GM18520 (cell line): ENCODE measurements around the gene ITGB4.
A peak's percentile ranks its signal among the peaks of the same experiment; 100 is the strongest.
"Not testable (repeated sequence)": the region's sequence is repeated elsewhere in the genome, so short reads cannot be mapped to it uniquely, and the experiment has no call there.

Experiments used
- ATAC-seq: cut with Tn5 transposase; IDR thresholded peaks from one replicate; pipeline ENCODE4 v1.9.1; 2021; ENCODE audit not compliant: unreplicated experiment

ITGB4 gene

DNA sequence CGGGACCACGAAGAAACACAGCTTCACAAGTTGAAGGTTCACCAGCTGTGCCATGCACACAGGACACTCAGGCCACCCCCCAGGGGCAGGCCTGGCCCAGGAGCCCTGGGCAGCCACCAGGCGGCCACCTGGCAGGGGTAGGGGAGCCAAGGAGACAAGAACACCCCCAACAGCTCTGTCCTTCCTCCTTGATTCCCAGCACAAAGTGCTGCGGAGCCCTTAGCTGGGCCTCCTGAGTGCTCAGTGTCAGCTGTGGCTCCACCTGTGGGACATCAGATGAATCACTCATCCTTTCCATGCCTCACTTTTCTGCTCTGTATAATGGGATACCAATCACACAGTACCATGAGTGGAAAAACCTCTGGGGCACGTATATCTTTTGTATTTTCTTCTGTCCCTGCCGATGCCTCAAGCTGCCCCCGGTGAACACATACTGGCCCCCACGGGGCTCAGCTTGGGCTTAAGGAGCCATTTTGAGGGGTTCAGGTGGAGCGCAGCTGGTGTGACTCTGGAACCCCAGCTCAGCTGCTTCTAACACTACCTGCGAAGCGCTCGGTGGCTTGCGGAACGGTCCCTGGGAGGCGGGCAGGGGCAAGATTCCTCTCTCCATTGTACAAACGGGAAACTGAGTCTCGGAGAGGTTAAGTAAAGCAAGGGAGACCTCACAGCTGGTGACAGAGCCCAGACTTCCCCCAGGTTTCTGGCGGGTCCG, 31.7 kb downstream of the ITGB4 start:
- no peak for ATAC-seq

DNA sequence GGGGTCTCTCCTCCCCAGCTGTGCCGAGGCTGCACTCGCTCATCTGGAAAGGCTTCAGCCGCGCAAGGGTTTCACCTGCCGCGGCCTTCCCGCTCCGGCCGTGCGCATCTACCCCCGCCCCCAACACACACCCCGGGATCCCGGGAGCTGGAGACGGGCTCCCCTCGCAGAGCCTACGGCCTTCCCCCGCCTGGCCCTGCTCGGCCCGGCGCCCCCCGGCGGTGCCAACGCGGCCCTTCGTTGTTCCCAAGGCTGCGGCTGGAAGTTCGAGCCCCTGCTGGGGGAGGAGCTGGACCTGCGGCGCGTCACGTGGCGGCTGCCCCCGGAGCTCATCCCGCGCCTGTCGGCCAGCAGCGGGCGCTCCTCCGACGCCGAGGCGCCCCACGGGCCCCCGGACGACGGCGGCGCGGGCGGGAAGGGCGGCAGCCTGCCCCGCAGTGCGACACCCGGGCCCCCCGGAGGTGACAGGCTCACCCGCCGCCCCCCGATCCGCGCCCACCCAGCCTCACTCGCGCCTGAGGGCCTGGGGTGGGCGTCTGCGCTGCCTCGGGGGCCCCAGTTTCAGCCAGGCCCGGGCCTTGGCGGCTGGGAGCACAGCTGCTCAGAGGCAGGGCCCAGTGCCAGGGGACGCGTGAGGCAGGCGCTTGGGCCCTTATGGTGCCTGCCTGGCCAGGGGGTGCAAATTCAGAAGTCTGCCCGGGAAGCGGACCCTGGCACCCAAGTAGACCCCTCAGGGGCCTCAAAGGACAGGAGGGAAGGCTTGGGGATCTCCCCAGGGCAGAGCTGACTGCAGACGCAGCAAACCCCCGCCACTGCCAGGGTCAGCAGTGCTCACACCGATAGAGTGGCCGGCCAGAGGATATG, 32.5 kb downstream of the ITGB4 start:
- ATAC-seq, result peak; percentile 36

DNA sequence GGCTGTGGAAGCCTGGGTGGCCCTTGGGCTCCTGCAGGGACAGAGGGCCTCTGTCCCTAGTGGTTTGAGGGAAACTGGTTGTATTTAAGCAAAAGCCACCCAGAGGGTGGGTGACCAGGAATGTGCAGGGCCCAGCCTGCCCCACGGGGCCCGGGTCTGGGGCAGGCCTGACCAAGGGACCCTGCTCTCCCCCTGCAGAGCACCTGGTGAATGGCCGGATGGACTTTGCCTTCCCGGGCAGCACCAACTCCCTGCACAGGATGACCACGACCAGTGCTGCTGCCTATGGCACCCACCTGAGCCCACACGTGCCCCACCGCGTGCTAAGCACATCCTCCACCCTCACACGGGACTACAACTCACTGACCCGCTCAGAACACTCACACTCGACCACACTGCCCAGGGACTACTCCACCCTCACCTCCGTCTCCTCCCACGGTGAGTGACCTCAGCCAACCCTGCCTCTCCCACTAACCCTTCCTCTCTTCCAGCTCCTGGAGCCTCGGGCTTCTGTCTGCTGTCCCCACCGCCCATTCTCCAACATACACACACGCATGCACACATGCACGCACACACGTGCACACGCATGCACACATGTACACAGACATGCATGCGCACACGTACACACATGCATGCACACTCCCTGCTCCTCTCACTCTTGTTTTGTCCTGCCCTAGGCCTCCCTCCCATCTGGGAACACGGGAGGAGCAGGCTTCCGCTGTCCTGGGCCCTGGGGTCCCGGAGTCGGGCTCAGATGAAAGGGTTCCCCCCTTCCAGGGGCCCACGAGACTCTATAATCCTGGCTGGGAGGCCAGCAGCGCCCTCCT, 33.3 kb downstream of the ITGB4 start:
- ATAC-seq, result no peak

DNA sequence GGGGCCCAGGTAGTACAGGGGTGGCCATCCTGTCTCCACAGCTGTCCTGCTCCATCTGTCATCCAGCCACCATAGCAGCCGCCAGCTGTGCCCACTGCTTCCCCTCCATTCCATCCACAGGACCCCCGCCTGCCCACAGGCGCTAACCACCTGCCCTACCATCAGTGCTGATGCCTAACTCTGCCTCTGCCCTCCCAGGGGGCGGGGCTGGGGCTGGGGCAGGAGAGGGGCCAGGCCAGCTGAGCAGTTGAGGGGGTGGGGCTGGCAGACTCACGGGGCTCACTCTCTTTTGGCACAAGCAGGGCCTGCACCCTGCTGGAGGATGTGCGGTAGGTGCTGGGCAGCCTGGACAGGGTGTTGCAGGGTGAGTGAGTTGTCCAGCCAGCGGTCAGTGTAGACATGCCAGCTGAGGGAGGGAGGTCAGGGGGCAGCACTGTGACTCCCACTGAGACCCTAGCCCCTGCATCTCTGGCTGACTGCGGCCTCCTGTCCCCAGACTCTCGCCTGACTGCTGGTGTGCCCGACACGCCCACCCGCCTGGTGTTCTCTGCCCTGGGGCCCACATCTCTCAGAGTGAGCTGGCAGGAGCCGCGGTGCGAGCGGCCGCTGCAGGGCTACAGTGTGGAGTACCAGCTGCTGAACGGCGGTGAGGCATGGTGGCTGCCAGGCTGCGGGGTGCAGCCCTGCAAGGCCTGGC, 34.1 kb downstream of the ITGB4 start:
- ATAC-seq, result no peak

DNA sequence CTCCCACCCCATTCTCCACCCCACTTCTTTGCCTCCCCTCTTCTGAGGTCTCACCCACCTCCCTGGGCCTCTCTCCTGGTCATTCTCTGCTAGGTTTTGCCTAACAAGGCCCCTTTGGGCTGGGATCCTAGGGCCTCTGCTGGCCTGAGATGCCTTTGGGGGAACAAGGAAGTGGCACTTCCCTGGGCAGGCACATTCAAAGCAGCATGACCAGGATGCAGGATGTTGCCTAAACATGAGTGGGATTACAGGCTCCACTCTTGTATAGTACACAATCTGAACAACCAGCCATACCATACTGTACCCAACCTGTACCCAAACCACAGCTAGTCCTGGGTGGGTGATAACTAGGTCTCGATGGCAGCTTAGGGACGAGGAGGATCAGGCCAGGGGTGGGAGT, 34.7 kb downstream of the ITGB4 start:
- no peak for ATAC-seq

DNA sequence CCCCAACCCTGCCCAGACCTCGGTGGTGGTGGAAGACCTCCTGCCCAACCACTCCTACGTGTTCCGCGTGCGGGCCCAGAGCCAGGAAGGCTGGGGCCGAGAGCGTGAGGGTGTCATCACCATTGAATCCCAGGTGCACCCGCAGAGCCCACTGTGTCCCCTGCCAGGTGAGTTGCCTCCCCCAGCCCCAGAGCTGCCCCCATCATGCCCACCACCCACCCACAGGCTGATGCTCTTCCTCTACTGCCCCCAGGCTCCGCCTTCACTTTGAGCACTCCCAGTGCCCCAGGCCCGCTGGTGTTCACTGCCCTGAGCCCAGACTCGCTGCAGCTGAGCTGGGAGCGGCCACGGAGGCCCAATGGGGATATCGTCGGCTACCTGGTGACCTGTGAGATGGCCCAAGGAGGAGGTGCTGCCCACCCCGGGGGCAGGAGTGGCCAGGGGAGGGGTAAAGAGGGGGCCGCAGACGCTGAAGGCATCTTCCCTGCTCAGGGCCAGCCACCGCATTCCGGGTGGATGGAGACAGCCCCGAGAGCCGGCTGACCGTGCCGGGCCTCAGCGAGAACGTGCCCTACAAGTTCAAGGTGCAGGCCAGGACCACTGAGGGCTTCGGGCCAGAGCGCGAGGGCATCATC, 35.3 kb downstream of the ITGB4 start:
- ATAC-seq, result no peak

DNA sequence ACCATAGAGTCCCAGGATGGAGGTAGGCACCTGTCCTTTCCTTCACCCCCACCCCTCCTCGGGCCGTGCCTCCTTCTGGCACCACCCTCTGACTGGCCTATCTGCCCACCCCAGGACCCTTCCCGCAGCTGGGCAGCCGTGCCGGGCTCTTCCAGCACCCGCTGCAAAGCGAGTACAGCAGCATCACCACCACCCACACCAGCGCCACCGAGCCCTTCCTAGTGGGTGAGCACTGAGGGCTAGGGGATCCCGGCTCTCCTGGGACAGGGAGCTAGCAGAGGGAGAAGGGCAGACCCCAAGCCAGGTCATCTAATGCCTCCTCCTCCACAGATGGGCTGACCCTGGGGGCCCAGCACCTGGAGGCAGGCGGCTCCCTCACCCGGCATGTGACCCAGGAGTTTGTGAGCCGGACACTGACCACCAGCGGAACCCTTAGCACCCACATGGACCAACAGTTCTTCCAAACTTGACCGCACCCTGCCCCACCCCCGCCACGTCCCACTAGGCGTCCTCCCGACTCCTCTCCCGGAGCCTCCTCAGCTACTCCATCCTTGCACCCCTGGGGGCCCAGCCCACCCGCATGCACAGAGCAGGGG, 35.9 kb downstream of the ITGB4 start:
- no peak for ATAC-seq

DNA sequence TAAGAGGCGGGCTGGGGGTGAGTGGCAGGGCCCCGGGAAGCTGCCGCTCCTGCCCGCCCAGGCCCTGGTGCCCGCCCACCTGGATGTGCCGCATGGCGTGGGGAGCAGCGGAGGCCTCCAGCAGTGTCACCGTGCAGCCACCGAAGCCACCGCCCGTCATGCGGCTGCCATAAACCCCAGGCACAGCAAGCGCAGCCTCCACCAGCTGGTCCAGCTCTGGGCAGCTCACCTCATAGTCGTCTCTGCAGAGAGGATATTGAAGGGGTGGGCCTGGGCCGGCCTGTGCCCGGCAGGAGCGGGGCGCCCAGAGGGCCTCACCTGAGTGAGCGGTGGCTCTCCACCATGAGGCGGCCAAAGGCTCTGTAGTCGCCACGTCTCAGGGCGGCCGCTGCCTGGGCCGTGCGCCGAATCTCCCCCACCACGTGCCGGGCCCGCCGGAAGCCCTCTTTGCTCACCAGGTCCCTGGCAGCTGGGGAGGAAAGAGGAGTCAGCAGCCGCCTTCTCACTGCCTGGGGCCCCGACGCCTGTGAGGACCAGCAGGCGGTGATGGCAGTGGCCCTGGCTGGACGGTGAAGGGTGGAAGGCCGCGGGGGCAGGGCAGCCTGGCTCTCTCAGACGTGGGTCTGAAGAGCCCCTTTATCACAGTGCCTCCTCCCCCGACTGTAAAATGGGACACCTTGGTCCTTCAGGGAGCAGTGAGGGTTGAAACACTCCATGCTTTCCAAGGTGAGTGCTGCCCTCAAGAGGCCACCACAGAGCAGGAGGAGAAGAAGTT, 37.1 kb downstream of the ITGB4 start:
- ATAC-seq, result no peak

DNA sequence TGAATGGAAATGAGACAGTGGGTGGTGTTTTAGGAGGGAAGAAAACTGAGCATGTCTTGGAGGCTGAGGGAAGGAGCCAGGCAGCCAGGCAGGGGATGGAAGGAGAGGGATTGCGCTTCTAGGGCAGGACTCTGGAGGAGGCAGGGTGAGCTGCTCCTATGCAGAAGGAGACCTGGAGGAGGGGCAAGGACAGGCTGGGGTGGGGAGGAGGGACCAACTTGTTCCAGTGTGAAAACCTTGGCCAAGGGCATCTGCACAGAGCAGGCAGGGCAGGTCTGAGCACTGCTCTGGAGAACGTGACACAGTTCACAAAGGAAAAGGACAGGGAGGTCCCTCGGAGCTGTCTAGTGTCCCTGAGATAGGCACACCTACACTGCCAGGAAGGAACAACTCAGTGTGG, 38.2 kb downstream of the ITGB4 start:
- no peak for ATAC-seq

DNA sequence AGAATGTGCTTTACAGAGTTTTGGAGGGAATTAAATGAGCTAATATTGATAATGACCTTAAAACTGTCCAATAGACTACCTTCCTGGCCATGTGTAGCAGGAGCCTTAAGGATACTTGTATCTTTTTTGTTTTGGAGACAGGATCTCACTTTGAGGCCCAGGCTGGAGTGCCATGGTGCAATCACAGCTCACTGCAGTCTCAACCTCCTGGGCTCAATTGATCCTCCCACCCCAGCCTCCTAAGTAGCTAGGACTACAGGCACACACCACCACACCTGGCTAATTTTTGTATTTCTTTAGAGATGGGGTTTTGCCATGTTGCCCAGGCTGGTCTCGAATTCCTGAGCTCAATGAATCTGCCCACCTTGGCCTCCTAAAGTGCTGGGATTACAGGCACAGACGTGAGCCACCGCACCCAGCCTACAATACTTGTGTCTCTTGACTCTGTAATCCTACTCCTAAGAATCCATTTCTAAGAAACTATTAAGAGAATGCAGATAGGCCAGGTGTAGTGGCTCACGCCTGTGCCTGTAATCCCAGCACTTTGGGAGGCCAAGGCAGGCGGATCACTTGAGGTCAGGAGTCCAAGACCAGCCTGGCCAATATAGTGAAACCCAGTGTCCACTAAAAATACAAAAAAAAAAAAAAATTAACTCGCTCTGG, 38.9 kb downstream of the ITGB4 start:
- not testable (repeated sequence) for ATAC-seq

DNA sequence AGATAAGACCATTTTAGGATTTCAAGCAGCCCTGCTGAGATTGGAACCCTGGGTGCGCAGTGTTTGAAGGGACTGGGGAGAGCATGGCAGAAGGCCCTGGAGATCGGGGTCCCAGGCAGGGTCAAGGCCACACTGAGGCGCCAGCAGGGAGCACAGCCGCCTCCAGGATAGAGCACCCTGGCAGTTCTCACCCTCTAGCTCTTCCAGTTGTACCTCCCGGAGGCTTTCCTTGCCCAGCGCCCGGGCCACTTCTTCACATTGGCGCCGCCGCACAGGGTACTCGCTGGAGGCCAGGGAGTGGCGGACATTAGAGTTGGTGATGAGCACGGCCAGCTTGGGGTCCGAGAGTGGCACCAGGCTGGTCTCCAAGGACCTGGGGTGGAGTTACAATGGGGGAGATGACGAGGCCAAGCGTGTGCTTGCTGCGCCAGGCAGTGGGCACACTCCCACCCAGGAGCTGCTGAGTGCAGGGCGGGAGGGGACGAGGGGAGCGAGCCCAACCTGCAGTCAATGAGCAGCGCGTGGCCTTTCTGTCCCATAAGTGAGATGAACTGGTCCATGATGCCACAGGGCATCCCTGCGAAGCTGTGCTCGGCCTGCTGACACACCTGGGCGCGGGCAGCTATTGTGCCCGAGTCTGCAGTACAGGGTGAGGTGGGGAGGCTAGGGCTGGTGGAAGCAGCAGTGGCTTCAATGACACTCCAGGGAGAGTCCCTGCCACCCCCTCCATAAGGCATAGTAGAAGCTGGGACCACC, 41.4 kb downstream of the ITGB4 start:
- no peak for ATAC-seq

DNA sequence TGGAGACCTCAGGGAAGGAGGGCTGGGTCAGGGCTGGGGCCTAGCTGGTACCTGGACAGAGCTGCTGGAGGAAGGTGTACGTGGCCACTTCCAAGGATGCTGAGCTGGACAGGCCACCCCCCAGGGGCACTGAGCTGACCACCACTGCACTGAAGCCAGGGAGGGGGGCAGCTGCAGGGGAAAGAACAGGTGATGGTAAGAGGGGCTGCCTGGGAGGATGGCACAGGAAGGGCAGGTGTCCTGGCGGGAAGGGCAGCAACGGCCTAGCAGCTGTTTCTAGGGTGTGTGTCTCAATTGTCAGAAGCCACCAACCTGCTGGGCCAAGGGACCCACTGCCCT, 42.0 kb downstream of the ITGB4 start:
- ATAC-seq, result no peak

DNA sequence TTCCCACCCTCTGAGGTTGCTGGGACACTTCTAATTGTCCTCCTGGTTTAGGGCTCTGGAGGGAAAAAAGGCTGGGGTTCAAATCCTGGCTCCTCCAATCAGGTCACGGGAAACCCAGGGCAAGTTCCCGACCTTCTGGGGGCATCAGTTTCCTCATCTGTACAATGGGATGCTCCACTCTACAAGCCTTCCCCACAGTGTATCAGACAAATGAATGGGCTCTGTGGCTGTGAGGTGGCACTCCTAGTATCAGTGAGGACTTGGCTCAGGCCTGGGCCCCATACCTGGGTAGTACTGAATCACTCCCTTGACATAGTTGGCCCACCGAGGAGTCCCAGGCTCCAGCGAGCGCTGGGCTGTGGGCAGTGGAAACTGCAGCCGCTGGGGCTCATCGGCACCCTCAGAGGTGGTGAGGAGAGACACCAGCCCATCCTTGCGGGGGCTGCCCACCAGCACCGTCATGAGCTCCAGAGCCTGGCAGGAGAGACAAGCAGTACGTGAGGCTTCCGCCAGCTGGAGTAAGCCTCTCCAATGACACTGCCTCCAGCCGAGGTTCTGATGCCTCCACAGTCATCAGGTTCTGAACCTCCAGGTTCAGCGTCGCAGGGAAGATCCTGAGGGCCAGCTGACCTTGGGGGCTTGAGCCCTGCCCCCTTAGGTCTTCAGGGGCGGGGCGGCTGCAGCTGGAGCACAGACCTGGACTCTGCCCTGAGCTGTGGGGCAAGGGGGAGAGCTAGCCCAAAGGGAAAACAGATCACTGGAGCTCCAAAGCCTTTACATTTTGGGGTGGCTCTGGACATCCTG, 42.6 kb downstream of the ITGB4 start:
- ATAC-seq, result no peak

DNA sequence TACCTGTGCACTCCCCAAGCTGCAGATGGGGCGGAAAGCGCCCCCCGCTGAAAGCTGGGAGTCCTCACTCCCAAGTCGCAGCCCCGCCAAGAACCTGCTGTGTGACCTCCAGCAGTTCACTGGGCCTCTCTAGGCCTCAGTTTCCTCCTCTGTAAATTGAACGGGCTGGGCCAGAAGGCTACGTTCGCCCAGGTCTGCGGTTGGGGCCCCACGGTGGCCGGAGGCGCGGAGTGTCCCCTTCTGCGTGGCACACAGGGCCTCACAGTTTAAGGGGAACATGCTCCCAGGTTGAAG, 43.1 kb downstream of the ITGB4 start:
- no peak for ATAC-seq

DNA sequence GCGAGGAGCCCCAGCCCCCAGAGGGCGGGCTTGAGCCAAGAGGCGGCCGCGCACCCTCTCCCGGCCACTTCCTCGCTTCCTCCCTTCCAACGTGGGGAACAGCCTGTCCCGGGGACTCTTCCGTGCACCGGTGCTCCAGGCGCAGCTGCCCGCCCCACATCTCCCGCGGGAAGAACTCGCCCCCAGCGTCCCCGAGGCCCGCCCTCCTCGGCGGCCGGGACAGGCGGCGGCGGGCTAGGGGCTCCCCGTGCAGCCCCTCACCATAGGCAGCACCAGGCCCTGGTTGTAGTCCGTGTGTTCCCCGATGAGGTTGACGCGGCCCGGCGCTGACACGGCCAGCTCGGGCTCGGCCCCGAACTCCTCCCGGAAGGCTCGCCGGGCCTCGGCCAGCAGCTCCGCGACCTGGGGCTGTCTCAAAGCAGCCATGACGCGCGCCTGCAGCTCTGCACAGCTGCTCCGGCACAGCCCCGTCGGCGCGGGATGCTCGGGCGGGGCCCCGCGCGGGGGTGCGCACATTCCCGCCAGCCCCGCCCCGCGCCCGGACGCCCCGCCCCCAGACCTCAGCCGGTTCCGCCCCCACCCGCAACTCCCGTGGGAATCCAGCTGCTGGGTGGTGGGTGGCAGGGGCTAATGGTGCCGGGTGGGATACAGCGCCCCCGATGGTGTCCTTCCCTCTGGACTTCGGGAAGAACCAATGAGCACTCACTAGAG, 43.6 kb downstream of the ITGB4 start, which contains the start of gene GALK1:
GALK1 (minus strand) TSS at position 482 of the 711 bp plus-strand sequence; CDS start at position 426, 56 bp downstream.
- ATAC-seq, result no peak

DNA sequence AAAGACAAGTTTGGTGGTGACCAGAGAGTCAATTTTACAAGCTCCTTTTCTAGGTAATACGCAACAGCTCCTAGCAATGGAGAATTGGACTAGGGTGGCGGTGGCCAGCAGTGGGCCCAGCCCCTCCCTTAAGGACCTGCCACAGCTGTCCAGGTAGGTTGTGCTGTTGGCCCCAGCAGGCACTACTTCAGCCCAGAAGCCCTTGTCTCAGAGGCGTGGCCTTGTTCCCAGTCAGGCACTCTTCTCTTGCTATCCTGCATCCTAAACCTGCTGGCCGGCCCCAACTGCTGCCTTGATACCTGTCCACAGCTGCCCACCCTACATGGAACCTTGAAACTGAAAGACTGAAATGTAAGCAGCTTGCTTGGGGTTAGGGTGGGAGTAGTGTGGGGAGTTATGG, 44.7 kb downstream of the ITGB4 start:
- ATAC-seq, result no peak

DNA sequence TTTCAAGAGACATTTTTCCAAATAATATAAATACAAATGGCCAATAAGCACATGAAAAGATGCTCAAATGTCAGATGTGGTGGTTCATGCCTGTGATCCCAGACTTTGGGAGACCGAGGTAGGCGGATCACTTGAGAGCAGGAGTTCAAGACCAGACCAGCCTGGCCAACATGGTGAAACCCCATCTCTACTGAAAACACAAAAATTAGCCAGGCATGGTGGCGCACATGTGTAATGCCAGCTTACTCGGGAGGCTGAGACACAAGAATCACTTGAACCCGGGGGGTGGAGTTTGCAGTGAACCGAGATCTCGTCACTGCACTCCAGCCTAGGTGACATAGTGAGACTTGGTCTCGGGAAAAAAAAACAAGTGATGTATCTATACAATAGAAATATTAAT, 46.6 kb downstream of the ITGB4 start:
- ATAC-seq, result no peak
